HepG2 (cell line): ENCODE results near the gene EMILIN1. TPM values are rescaled to one million over a fixed set of nuclear protein-coding genes. Genes with fewer than 3 reads are reported as not detected.

Source experiments
- AHDC1 ChIP-seq: sonication (generic); formaldehyde crosslinking; IDR thresholded peaks from 2 replicates; pipeline ENCODE4 v1.5.1; 2020; ENCODE audit warnings: mild to moderate bottlenecking, missing genetic modification reagents, borderline replicate concordance
- BORCS8-MEF2B ChIP-seq: sonication (generic); formaldehyde crosslinking; IDR thresholded peaks from 2 replicates; pipeline ENCODE4 v1.8.0; 2022; ENCODE audit warnings: mild to moderate bottlenecking, missing genetic modification reagents
- HHEX ChIP-seq: IDR thresholded peaks from 2 replicates; pipeline ENCODE4 v1.6.1; 2016; ENCODE audit warnings: control low read depth
- MAX ChIP-seq: IDR thresholded peaks from 2 replicates; pipeline ENCODE4 v1.6.1; 2012; ENCODE audit warnings: inconsistent platforms
- NFKB2 ChIP-seq: sonication (generic); formaldehyde crosslinking; IDR thresholded peaks from 2 replicates; pipeline ENCODE4 v1.4.0; 2020; ENCODE audit warnings: missing genetic modification reagents, borderline replicate concordance
- SCMH1 ChIP-seq: sonication (generic); formaldehyde crosslinking; IDR thresholded peaks from 2 replicates; pipeline ENCODE4 v1.9.0; 2021; ENCODE audit warnings: missing genetic modification reagents, mild to moderate bottlenecking, borderline replicate concordance
- ZFY ChIP-seq: sonication (generic); formaldehyde crosslinking; IDR thresholded peaks from 2 replicates; pipeline ENCODE4 v1.4.0; 2020; ENCODE audit warnings: missing genetic modification reagents
- ZNF318 ChIP-seq: sonication (generic); formaldehyde crosslinking; IDR thresholded peaks from 2 replicates; pipeline ENCODE4 v1.4.0; 2020; ENCODE audit warnings: mild to moderate bottlenecking, missing genetic modification reagents
- ZNF687 ChIP-seq: sonication (generic); formaldehyde crosslinking; IDR thresholded peaks from 2 replicates; pipeline ENCODE4 v1.5.1; 2020; ENCODE audit warnings: mild to moderate bottlenecking, missing genetic modification reagents, moderate library complexity
- polyA plus RNA-seq, 8 experiments: library from polyadenylated mRNA; depleted of rRNA in 3 of 8; stranded (reverse) in 7 of 8; unstranded in 1 of 8; fragments of >200 nt; fragmentation: Illumina TruSeq in 4 of 8; extraction: Trizol in 4 of 8; gene quantifications; 2 replicates each; pipeline versions ENCODE4 v1.2.1 to v1.2.3, GENCODE V29; 2011 to 2016; ENCODE audit warnings: low read depth in 4 of 8, missing spikeins in 1 of 8, mixed read lengths in 1 of 8; ENCODE audit not compliant: insufficient read depth in 1 of 8
- total RNA-seq, 5 experiments: library from RNA; depleted of rRNA; stranded (reverse); fragments of >200 nt; fragmentation: Illumina TruSeq; extraction: Trizol; gene quantifications; 2 replicates each; pipeline ENCODE4 v1.2.3, GENCODE V29; 2016; ENCODE audit warnings: low read depth in 1 of 5

Gene EMILIN1
- total and polyA plus RNA-seq, 2 of the 13 experiments (the other 11 are each of a cell fraction or from before 2014, with no cell fraction given) = 8.1 to 9.7 TPM

GRCh38 chr2:27089111-27089954 is 10.9 kb downstream of the EMILIN1 start (continued):
- TF ChIP-seq ZNF318 (CRISPR knock-in tag) (0 out of 2 replicates have a peak, but pooled peaks have one; percentile 39), MAX (peak; percentile 5; the same call in 1 of the 2 replicates), NFKB2 (CRISPR knock-in tag) (peak; percentile 26; the same call in 1 of the 2 replicates), HHEX (CRISPR knock-in tag) (no peak), AHDC1 (CRISPR knock-in tag) (no peak), ZNF687 (peak; percentile 67), SCMH1 (CRISPR knock-in tag) (no peak), ZFY (peak; percentile 10; the same call in 1 of the 2 replicates), BORCS8-MEF2B (CRISPR knock-in tag) (0 out of 2 replicates have a peak, but pooled peaks have one; percentile 40)
